ENCODE measurements around the gene ISG20L2. TPM values are rescaled to one million over a fixed set of nuclear protein-coding genes. Genes with fewer than 3 reads are reported as not detected.

ISG20L2 gene
- total RNA-seq, 2 experiments from 2014 or later = 48.4 to 65.2 TPM

GRCh38 chr1:156754219-156754618 lies 25.7 kb upstream of the ISG20L2 start:
- no peak overlapping the region for H3K27ac Mint-ChIP-seq
- peaks cover 12% of the 10 kb centered on the region for H3K4me1 Mint-ChIP-seq
- H3K36me3 Mint-ChIP-seq (ENCODE audit: low read depth) = peaks cover 17% of the 10 kb centered on the region
- no peaks in the 10 kb centered on the region for H3K9me3 Mint-ChIP-seq (ENCODE audit: low read depth)
- intact Hi-C loops (cut with DNase I, micrococcal nuclease) = no loop called here
- no peak overlapping the region for H3K4me3 Mint-ChIP-seq
- CTCF ChIA-PET = interaction anchor here (6.3 kb wide), 1 partner anchor 27 kb away, joined by 79 read pairs; the partner anchor contains the start of genes ISG20L2 and METTL25B
- no peak for DNase-seq
- no peaks in the 10 kb centered on the region for H3K27me3 Mint-ChIP-seq
- POLR2A ChIA-PET = no interaction called here
- ATAC-seq = no peak

- H3K27me3 Mint-ChIP-seq = no peaks in the 10 kb centered on the region
- peak overlapping the region; percentile 80 for H3K27ac Mint-ChIP-seq
- POLR2A ChIA-PET = interaction anchor here (0.7 to 2.8 kb wide), 5 partner anchors 9 to 332 kb away, joined by 3 to 26 read pairs (median 20); partner anchors contain the start of genes ISG20L2, METTL25B, MRPL24 and PRCC
- no peaks in the 10 kb centered on the region for H3K9me3 Mint-ChIP-seq (ENCODE audit: low read depth)
- peak overlapping the region; percentile 98 for H3K4me3 Mint-ChIP-seq
- intact Hi-C loops (cut with DNase I, micrococcal nuclease) = no loop called here
- peaks cover 25% of the 10 kb centered on the region for H3K4me1 Mint-ChIP-seq
- no peak for ATAC-seq
- no peak for DNase-seq
- CTCF ChIA-PET = interaction anchor here (0.6 to 6.3 kb wide), 12 partner anchors 9 to 152 kb away, joined by 3 to 79 read pairs (median 4); partner anchors contain the start of genes ISG20L2, METTL25B, MRPL24 and PRCC
- H3K36me3 Mint-ChIP-seq (ENCODE audit: low read depth) = peaks cover 28% of the 10 kb centered on the region
Observed at GRCh38 chr1:156752843-156753482, 24.4 kb upstream of the ISG20L2 start.

- Mint-ChIP-seq H3K4me1 (peaks cover 33% of the 10 kb centered on the region), H3K9me3 (ENCODE audit: low read depth) (no peaks in the 10 kb centered on the region), H3K36me3 (ENCODE audit: low read depth) (peaks cover 33% of the 10 kb centered on the region), H3K27me3 (no peaks in the 10 kb centered on the region), H3K4me3 (peak overlapping the region; percentile 98), H3K27ac (peak overlapping the region; percentile 93)
- ATAC-seq (peak; percentile 81), DNase-seq (peak; percentile 99)
- POLR2A ChIA-PET = interaction anchor here (0.7 to 2.8 kb wide), 11 partner anchors 8 to 331 kb away, joined by 3 to 26 read pairs (median 3); partner anchors contain the start of genes ISG20L2, METTL25B, MRPL24 and PRCC
- CTCF ChIA-PET = interaction anchor here (0.6 to 6.3 kb wide), 12 partner anchors 10 to 151 kb away, joined by 3 to 79 read pairs (median 4); partner anchors contain the start of genes CRABP2, ISG20L2, METTL25B and MRPL24
- intact Hi-C loops (cut with DNase I, micrococcal nuclease) = loop anchor here (1.0 kb wide), 5 partner anchors 11 to 251 kb away; partner anchors contain the start of genes MRPL24 (in 2 of the 2), PRCC (in 2 of the 2), ISG20L2 (in 1 of the 2) and METTL25B (in 1 of the 2)
Observed at GRCh38 chr1:156751757-156752481, 23.4 kb upstream of the ISG20L2 start.

DNA sequence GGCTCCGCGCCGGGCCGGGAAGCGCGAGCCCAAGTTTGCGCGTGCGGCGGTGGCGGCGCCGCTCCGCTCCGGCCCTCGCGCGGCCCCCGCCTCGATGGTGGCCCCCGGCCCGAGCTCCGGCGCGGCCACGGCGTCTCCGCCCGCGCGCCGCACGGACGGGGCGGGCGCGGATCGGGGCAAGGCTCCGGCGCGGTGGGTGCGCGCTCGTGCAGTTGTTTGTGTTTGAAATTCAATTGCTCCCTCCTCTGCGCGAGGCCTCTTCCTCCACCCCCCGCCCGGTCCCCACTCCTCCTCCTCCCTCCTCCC lies 22.8 kb upstream of the ISG20L2 start, which contains the start of gene HDGF:
Gene HDGF (minus strand): TSS at position 225 of the 306 bp plus-strand sequence. CDS start 246 bp downstream, outside the sequence.
- peaks cover 33% of the 10 kb centered on the region for H3K36me3 Mint-ChIP-seq (ENCODE audit: low read depth)
- no peak for ATAC-seq
- POLR2A ChIA-PET = interaction anchor here (0.9 to 2.8 kb wide), 7 partner anchors 9 to 23 kb away, joined by 3 to 26 read pairs (median 5); partner anchors contain the start of genes ISG20L2, METTL25B, MRPL24 and PRCC

GRCh38 chr1:156750711-156751450 lies 22.3 kb upstream of the ISG20L2 start:
- ATAC-seq (peak; percentile 6), DNase-seq (peak; percentile 61)
- Mint-ChIP-seq H3K36me3 (ENCODE audit: low read depth) (peaks cover 35% of the 10 kb centered on the region), H3K4me3 (peak overlapping the region; percentile 98), H3K4me1 (peaks cover 44% of the 10 kb centered on the region), H3K27me3 (no peaks in the 10 kb centered on the region), H3K9me3 (ENCODE audit: low read depth) (no peaks in the 10 kb centered on the region), H3K27ac (peak overlapping the region; percentile 96)
- POLR2A ChIA-PET = interaction anchor here (0.6 to 2.8 kb wide), 8 partner anchors 8 to 34 kb away, joined by 3 to 26 read pairs (median 4); partner anchors contain the start of genes ISG20L2, METTL25B, MRPL24 and PRCC
- intact Hi-C loops (cut with DNase I, micrococcal nuclease) = loop anchor here (1.0 kb wide), 5 partner anchors 10 to 250 kb away; partner anchors contain the start of genes ISG20L2 (in 2 of the 2), METTL25B (in 2 of the 2), MRPL24 (in 2 of the 2) and PRCC (in 2 of the 2)
- CTCF ChIA-PET = interaction anchor here (1.0 to 6.3 kb wide), 5 partner anchors 9 to 45 kb away, joined by 3 to 79 read pairs (median 16); partner anchors contain the start of genes CRABP2, ISG20L2, METTL25B and MRPL24

More for the DNA sequence above, 22.8 kb upstream of the ISG20L2 start, which contains the start of gene HDGF:
- H3K4me1 Mint-ChIP-seq = peaks cover 39% of the 10 kb centered on the region
- H3K27me3 Mint-ChIP-seq = no peaks in the 10 kb centered on the region
- peak within 1 kb of the TSS; percentile 98 for H3K4me3 Mint-ChIP-seq
- CTCF ChIA-PET = interaction anchor here (1.0 to 6.3 kb wide), 5 partner anchors 9 to 46 kb away, joined by 3 to 79 read pairs (median 16); partner anchors contain the start of genes CRABP2, ISG20L2, METTL25B and MRPL24
- DNase-seq = no peak
- peak within 1 kb of the TSS; percentile 96 for H3K27ac Mint-ChIP-seq
- no peaks in the 10 kb centered on the region for H3K9me3 Mint-ChIP-seq (ENCODE audit: low read depth)
- intact Hi-C loops (cut with DNase I, micrococcal nuclease) = loop anchor here (1.0 kb wide), 5 partner anchors 10 to 250 kb away; partner anchors contain the start of genes MRPL24 (in 2 of the 2), PRCC (in 2 of the 2), ISG20L2 (in 1 of the 2) and METTL25B (in 1 of the 2)

GRCh38 chr1:156750191-156750672 lies 21.7 kb upstream of the ISG20L2 start:
- H3K9me3 Mint-ChIP-seq (ENCODE audit: low read depth) = no peaks in the 10 kb centered on the region
- H3K36me3 Mint-ChIP-seq (ENCODE audit: low read depth) = peaks cover 41% of the 10 kb centered on the region
- no peaks in the 10 kb centered on the region for H3K27me3 Mint-ChIP-seq
- ChIA-PET POLR2A (interaction anchor here (0.6 to 2.8 kb wide), 4 partner anchors 9 to 34 kb away, joined by 3 to 24 read pairs (median 12); partner anchors contain the start of genes MRPL24 and PRCC), CTCF (interaction anchor here (0.7 to 2.8 kb wide), 3 partner anchors 8 to 23 kb away, joined by 3 to 19 read pairs (median 4); partner anchors contain the start of gene MRPL24)
- DNase-seq = peak; percentile 71
- H3K4me1 Mint-ChIP-seq = peaks cover 44% of the 10 kb centered on the region
- peak overlapping the region; percentile 98 for H3K4me3 Mint-ChIP-seq
- peak; percentile 23 for ATAC-seq
- intact Hi-C loops (cut with DNase I, micrococcal nuclease) = loop anchor here in 1 of 2 experiments (1.0 kb wide), 1 partner anchor 22 kb away; the partner anchor contains the start of genes ISG20L2 and METTL25B
- H3K27ac Mint-ChIP-seq = peak overlapping the region; percentile 96

GRCh38 chr1:156749419-156750118 lies 21.0 kb upstream of the ISG20L2 start:
- intact Hi-C loops (cut with DNase I, micrococcal nuclease) = loop anchor here (1.0 to 10.0 kb wide), 2 partner anchors 21 to 895 kb away; partner anchors contain the start of genes GON4L (in 1 of the 2), ISG20L2 (in 1 of the 2), METTL25B (in 1 of the 2) and SYT11 (in 1 of the 2)
- no peak for ATAC-seq

DNA sequence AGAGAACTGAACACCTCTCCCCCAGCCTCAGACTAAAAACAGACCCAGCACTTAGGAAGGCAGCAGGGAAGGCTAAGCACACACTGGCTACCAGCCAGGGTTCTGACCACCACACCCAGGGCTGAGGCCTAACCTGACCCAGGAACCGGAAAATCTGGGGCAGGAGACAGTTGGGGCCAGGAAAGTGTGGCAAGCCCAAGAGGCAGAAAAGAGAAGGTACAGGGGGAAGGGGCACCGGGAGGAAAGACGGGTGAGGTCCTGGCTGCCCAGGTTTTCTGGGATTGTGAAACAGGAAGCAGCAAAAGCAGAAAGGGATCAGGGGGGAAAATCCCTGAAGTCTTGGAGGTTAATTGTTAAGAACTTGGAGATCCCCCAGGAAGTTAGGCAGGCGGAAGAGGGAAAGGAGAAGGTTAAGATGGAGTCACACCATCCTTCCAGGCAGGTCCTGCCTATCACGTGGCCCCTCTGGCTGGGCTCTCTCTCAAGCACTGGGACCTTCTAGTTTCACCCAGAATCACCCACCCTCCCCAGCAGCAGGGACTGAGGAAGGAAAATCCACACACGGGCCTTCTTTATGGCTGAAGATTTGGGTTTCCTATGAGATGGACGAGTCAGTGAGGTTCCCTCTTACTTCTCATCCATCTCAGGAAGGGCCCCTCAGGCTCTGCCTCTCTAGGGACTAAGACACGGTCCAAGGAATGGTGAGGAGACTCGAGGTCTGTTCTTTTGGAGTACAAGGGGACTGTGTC lies 20.3 kb upstream of the ISG20L2 start:
- ChIA-PET POLR2A (no interaction called here), CTCF (interaction anchor here (1.8 kb wide), 1 partner anchor 22 kb away, joined by 13 read pairs; no protein-coding TSS in a partner anchor)
- Mint-ChIP-seq H3K27me3 (no peaks in the 10 kb centered on the region), H3K36me3 (ENCODE audit: low read depth) (peaks cover 52% of the 10 kb centered on the region), H3K4me1 (peaks cover 51% of the 10 kb centered on the region), H3K4me3 (peak overlapping the region; percentile 98), H3K27ac (peak overlapping the region; percentile 96), H3K9me3 (ENCODE audit: low read depth) (no peaks in the 10 kb centered on the region)
- DNase-seq = peak; percentile 46
- intact Hi-C loops (cut with DNase I, micrococcal nuclease) = loop anchor here in 1 of 2 experiments (10.0 kb wide), 1 partner anchor 894 kb away; the partner anchor contains the start of genes GON4L and SYT11
- ATAC-seq = no peak

More at GRCh38 chr1:156749419-156750118, 21.0 kb upstream of the ISG20L2 start:
- Mint-ChIP-seq H3K36me3 (ENCODE audit: low read depth) (peaks cover 47% of the 10 kb centered on the region), H3K27me3 (no peaks in the 10 kb centered on the region), H3K4me3 (peak overlapping the region; percentile 98), H3K4me1 (peaks cover 48% of the 10 kb centered on the region), H3K9me3 (ENCODE audit: low read depth) (no peaks in the 10 kb centered on the region), H3K27ac (peak overlapping the region; percentile 96)
- ChIA-PET CTCF (interaction anchor here (0.7 to 1.0 kb wide), 2 partner anchors 12 to 23 kb away, joined by 3 to 4 read pairs; no protein-coding TSS in a partner anchor), POLR2A (interaction anchor here (0.9 kb wide), 1 partner anchor 23 kb away, joined by 3 read pairs; no protein-coding TSS in a partner anchor)
- DNase-seq = no peak

Measured in activated CD4-positive, alpha-beta T cell treated with anti-CD3 and anti-CD28 coated beads for 36 hours (primary cell).